HG03442 (cell line): ENCODE results near the gene CARD10.
"Not testable (repeated sequence)": the region's sequence is repeated elsewhere in the genome, so short reads cannot be mapped to it uniquely, and the experiment has no call there.

Experiments used
- ATAC-seq: cut with Tn5 transposase; IDR thresholded peaks from one replicate; pipeline ENCODE4 v1.9.1; 2021; ENCODE audit warnings: mild to moderate bottlenecking, moderate library complexity; ENCODE audit not compliant: unreplicated experiment

Gene CARD10

GRCh38 chr22:37529652-37530345 lies 10.6 kb upstream of the CARD10 start:
- ATAC-seq, result no peak

DNA sequence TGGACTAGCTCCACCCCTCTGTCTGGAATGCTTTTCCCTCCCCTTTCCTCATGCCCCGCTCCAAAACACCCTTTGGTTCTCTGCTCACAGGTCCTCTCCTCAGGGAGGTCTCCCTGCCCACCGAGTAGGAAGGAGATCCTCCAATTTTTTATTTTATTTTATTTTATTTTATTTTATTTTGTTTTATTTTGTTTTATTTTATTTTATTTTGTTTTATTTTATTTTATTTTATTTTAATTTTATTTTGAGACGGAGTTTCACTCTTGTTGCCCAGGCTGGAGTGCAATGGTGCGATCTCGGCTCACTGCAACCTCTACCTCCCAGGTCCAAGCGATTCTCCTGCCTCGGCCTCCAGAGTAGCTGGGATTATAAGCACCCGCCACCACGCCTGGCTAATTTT lies 8.7 kb upstream of the CARD10 start:
- not testable (repeated sequence) for ATAC-seq

DNA sequence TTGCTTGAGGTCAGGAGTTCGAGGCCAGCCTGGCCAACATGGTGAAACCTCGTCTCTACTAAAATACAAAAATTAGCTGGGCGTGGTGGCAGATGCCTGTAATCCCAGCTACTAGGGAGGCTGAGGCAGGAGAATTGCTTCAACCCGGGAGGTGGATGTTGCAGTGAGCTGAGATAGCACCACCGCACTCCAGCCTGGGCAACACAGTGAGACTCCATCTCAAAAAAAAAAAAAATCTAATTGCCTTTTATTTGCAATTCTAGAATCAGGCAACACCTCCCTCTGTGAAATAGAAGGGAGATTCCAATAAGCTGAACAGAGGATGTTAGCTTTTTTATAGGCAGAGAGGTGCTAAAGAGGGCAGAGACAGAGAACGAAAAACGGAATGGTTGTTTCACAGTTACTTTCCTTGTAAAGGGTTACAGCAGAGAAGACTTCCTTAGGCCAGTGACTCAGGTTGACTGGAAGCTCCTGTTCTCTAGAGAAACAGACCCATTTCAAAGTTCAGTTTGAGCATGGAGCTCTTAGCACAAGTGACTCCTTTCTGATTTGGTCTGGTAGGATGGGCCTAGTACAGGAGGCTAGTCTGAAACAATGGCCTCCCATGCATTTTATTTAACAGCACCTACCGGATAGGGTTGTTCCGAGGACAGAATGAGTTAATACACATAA lies 8.0 kb upstream of the CARD10 start:
- not testable (repeated sequence) for ATAC-seq

GRCh38 chr22:37526376-37526775 lies 7.2 kb upstream of the CARD10 start:
- ATAC-seq, result no peak

DNA sequence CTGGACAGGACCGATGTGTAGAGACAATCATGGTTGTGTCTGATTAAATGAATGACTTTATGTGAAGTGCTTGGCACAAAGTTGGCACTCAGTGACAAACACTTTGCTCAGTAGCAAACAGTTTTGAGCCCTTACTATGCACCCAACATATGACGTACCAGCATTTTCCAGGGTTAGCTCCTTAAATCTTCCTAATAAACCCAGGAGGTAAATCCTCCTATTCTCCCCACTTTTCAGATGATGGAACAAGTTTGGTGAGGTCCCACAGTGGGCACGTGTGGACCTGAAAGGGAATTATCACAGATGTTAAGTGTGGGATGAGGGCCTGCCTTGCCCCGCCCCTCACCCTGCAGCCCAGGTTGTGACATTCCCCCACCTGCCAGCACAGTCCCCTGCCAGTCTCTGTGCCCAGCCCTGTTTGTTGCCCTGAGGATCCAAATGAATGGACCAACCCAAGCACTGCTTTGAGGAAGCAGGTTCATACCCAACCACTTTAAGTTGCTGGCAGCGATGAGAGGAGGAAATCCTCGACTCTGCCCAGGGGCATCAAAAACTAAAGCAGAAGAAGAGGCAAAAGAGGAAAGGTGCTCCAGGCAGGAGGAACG lies 6.6 kb upstream of the CARD10 start:
- ATAC-seq, result no peak

DNA sequence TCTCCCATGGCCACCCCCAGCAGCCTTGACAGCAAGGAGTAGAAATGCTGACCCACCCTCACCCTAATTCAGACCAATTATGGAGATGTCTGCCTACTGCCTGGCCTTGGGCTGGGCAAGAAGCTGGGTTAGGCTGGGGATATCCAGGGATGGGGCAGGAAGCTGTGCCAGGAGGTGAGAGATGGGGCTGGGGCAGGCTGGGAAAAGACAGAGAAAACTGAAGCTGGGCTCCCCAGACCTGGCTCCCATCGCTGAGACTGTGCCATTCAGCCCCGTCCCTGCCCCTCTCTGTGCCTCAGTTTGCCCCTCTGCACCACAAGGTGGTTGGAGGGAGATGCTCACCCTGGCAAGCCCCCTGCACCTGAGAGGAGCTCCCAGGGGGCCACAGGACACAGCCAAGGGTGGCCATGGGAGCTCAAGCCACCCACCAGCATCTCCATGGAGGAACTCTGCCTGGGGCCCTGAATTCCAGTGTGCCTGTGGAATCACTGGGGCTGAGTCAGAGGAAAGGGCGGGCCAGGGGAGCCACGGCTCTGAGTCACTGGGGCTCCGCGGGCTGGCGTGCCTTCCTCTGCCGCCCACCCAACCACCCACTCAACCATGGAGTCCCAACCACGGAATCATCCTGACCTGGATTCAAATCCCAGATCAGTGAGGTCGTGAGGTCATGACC lies 6.0 kb upstream of the CARD10 start:
- no peak for ATAC-seq

- ATAC-seq, result no peak
These were observed 3.3 kb upstream of the CARD10 start for GRCh38 chr22:37522482-37522881.

DNA sequence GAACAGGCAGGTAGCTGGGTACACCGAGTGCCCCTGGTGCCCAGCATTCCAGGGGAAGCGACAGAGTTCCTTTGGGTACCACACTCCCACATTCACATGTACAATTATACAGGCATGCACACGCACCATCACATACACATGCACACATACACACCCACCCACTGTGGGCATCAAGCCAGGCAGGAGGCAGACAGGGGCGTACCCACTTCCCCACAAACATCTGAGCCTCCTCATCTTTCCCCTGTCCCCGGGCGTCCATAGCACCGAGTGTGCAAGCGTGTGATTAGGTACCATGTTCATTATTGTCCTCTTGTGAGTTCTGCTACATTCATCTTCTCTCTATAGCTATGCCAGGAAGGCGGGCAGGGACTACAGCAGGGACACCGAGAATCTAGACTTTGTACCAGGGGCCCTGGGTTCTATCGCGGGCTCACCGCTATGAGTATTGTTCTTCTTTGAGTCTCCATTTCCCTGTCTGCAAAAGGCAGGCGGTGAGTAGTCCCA lies 2.1 kb upstream of the CARD10 start:
- no peak for ATAC-seq

DNA sequence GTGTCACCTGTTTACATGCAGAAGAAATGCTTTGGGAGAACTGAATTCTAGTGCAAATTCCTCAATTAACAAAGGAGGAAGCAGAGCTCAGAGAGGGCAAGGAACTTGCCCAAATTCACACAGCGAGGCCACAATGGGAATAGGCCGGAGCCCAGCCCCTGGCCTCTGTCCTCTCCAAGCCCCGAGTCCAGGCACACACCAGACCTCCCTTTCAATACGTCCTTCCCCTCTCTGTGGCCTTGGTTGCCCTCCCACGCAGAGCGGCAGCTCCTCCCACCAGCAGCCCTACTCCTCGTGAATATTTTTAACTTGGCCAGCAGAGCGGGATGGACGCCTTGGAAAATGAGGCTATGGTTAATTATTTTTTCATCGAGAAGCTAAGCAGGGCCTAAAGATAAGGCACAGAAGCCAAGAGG lies 1.6 kb upstream of the CARD10 start:
- no peak for ATAC-seq

- ATAC-seq, result no peak
These were observed 527 bp downstream of the CARD10 start for GRCh38 chr22:37518509-37519267.

GRCh38 chr22:37517826-37518450 lies 1.3 kb downstream of the CARD10 start:
- no peak for ATAC-seq

DNA sequence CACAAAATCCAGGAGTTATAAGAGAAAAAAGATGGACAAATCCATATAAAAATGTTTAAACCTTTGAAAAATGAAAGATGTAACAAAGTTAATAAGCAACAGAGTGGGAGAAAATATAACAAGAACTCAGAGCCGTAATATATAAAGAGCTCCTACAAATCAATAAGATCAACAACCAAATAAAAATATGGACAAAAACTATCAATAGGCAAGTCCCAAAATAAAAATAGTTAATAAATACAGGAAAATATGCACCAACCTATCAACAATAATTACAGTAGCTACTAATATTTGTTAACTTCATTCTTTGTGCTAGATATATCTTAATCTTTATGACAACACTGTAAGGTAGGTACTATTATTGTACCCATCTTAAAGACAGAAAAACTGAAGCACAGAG lies 2.8 kb downstream of the CARD10 start:
- ATAC-seq, result no peak

DNA sequence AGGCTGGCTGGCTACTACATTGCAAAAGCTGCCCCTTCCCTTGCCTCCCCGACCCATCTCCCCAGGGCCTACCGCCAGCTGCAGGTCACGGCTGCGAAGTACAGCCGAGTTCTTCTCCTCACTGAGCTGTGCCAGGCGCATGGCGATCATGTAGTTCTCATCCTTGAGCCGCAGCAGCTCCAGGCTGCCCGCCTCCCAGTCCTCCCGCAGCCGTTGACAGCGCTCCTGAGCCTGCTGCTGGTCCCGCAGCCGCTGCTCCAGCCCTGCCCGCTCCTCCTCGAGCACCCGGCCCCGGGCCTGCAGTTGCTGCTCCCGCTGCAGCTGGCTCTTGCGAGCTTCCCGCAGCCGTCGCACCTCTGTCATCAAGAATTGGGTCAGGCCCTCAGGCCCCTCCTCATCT lies 3.3 kb downstream of the CARD10 start:
- no peak for ATAC-seq

GRCh38 chr22:37514526-37515051 lies 4.6 kb downstream of the CARD10 start:
- no peak for ATAC-seq

- ATAC-seq, result no peak
These were observed 7.7 kb downstream of the CARD10 start for GRCh38 chr22:37511395-37512104.

- no peak for ATAC-seq
These were observed 9.1 kb downstream of the CARD10 start for GRCh38 chr22:37510091-37510490.

DNA sequence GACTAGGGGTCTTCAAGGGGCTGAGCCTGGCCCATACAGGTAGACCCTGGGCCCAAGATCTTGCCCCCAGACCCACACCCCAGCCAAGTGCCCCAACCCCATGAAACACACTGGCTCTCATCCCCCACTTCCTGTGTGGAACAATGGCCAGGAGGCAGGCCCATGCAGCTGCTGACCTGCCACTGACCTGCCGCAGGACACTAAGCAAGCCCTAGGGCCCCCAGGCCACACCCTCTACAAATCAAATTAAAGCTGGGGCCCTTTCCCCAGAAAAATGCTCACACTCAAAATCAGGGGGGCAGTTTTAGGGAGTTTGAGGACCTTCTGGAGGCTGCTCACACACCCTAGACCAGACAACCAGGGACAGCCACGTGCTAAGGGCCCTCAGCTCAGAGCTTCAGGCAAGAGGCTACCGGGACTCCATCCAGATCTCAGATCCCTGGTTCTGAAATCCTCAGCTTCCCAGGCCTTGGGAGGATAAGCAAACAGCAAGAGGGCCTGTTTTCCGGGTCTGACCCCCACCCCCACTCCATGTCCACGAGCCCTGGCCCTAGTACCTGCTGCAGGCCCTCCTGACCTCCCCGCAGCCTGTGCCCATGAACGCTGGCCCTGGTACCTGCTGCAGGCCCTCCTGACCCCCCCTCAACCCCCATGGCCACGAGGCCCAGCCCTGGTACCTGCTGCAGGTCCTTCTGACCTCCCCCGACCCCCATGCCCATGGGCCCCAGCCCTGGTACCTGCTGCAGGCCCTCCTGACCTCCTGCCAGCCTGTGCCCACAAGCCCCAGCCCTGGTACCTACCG lies 10.0 kb downstream of the CARD10 start:
- no peak for ATAC-seq

GRCh38 chr22:37508431-37508992 lies 10.7 kb downstream of the CARD10 start:
- no peak for ATAC-seq
